UCSD-AML1 (cell line): ENCODE measurements around the gene PIANP.
A peak's percentile ranks its signal among the peaks of the same experiment; 100 is the strongest.

Experiments
- DNase-seq: peaks from one replicate; lab custom pipeline; 2025; ENCODE audit not compliant: unreplicated experiment; lab: John Stamatoyannopoulos, UW

The PIANP gene

DNA sequence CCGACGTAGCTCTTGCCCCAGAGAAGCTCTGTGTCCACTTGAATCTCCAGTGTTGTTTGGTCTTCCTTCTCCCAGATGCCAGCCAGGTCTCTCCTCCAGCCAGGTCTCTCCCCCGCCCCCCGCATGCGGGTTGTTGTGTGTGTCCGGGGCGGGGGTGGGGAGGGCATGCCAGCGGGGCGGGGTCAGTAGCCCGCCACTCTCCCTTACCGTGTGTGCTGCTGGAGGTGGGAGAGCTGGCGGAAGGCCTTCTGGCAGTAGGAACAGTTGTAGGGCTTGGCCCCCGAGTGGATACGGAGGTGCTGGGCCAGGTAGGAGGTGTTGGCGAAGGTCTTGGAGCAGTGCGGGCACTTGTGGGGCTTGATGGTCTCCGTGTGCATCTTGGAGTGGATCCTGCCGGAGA lies 28.5 kb downstream of the PIANP start:
- DNase-seq: no peak

DNA sequence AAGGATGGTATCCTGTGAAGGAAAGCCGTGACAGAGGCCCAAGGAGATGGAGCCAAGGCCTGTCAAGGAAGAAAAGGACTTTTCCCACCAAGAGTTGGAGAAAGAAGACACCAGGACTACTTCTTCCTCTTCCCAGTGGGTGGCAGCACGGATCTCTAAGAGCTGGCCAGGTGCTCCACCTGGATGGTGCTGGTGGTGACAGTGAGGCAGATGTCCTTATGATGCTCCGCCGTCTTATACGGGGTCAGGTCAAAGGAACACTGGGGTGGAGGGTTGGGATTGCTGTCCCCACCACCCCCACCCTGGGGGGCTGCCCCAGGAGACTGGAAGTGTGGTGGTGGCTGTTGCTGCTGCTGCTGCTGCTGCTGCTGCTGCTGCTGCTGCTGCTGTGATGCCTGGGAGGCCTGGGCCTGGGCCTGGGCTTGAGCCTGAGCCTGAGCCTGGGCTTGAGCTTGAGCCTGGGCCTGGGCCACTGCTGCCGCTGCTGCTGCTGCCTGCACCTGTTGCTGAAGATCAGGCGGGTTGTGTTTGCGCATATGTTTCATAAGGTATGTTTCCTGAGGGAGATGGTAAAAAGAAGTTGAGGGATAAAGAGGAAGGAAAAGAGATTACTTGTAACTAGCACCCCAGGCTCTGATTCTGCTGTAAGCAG lies 32.9 kb downstream of the PIANP start:
- DNase-seq: no peak

DNA sequence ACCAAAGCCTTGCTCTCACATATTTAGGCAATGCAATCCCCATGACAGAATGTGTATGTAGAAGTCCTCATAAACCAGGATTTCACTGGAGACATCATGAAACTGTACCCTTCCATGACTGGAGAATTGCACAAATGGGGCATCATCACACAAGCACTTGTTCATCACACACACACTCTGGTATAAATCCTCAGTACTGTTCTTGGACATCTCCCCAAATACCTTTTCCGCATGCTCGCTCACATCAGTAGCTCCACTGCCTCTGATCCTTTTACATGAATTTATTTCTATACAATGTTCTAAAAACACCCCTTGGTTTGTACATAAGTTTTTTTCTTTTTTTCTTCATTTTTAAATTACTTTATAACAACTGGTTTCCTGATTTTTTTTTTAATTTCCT lies 34.4 kb downstream of the PIANP start:
- DNase-seq: no peak

DNA sequence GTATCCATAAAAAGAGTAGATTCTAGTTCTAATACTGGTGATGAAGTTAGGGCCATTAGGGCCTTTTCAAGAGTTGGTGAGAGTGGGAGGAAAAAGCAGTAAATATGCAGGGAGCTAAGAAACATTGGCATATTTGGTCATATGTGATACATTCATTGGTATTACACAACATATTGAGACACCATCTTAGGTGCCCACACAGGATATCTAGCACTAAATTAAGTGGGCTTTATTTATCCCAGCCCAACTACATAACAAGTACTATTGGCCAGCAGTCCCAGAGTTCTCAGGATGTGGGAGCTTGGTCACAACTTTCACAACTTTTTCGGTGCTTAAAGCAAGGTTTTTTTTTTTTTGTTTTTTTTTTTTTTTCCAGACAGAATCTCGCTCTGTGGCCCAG lies 35.7 kb downstream of the PIANP start:
- no peak for DNase-seq

DNA sequence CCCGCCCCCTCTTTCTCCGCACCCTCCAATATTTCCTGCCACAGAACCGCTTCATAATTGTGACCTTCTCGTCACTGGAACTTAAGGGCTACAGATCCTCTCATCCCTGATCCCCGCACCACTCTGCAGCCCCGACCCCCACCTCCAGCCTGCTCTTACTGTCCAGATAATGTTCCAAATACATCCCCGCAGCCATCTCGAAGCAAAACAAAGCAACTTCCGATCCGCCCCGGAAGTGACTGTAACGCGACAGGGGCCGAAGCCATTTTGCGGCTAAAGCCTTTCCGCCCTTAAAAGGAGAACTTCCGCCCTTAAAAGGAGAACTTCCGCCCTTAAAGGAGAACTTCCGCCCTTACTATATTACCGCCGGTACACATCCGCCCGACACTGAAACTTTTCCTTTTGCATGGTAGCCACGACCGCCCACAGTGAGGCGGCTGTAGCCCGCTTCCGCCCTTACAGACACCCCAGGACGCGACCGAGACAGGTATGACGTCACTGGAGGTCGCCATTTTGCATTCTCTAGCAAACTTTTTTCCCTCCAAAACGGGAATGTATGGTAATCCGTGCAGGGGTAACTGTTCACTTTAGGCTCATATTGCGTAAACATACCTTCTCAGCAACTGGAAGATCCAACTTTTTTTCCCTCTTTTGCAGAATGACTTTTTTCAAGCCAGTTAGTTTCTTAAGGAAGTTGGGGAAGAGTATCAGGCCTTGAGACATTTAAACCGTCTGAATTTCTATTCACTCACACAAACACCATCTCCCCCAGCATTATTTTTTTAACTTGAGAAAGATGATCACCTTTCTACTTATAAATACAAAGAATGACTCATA lies 37.5 kb downstream of the PIANP start, which contains the start of gene ING4:
Gene ING4, minus strand, starts transcription at position 214 of the 837 bp plus-strand sequence. Its CDS starts 18 bp downstream, at position 196.
- DNase-seq: peak; percentile 96

DNA sequence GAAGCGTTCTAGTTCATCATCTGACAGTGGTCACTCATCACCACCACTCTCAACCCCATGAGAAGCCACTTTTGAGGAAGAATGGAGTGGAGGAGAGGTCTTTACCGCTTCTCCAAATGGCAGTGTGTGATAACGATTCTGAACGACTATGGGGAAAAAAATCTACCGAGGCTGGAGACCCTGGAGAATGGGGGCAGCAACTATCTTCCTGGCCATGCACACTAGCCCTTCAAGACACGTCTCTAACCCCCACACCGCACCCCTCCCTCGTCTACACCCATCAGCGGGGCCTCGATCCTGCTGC lies 38.1 kb downstream of the PIANP start:
- DNase-seq: no peak

DNA sequence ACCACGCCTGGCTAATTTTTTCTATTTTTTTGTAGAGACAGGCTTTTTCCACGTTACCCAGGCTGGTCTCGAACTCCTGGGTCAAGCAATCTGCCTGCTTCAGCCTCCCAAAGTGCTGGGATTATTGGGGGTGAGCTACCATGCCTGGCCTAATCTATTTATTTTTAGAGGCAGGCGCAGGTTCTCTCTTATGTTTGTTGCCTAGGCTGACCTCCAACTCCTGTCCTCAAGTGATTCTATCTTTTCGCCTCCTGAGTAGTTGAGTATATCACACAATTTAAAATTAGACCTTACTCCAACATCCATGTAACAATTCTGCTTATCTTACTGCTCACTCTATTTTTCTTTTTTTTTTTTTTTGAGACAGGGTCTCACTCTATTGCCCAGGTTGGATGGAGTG lies 46.6 kb downstream of the PIANP start:
- no peak for DNase-seq

DNA sequence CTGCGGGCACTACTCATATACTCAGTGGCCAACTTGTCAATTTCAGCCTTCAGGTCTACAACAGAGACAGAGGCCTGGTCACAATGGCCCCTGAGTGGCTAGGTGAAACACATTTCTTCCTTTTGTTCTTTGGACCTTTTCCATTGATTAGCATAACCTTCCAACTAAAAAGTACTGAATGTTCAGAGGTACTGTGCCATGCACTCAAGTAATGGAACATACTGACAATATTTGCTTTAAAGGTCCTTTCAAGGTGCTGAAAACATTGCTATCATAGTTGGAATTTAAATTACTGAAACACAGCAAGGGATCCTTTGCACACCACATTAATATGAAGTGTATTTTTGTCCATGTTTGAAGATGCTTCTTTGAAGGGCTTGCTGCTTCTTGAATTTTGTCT lies 47.3 kb downstream of the PIANP start:
- no peak for DNase-seq

DNA sequence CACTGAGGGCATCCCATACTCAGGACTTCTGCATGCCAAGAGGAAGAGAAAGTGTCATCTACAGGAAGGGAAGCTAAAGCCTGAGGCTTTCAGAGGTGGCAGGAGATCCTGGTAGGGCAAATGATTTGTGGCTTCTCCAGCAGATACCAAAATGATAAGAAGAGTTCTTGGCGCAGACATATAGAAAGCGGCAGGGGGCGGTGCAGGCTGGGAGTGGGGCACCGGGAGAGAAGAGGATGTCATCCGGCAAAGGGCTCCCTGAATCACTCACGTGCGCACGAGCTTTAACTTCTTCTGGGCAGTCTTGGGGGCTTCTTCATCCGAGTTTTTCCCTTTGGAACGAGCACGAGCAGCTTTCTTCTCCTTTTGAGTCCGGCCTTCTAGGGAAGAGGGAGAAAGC lies 48.2 kb downstream of the PIANP start:
- DNase-seq: no peak

DNA sequence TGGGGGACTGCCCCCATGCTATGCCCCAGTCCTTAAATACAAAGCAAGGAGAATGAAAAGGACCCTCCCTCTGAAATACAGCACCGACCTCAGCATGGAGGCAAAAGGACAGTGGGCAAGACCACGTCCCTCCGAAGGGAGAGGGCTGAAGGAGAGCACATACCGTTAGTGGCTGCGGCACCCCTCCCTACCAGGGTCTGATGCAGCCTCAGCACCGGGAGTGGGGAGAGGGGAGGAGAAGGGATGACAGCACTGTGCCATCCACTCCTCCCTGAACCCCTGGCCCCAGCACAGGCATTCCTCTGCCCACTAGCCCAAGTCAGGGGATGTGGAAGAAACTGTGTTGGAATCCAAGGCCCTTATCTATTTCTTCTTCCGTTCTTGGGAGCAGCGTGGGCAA lies 49.8 kb downstream of the PIANP start:
- no peak for DNase-seq

DNA sequence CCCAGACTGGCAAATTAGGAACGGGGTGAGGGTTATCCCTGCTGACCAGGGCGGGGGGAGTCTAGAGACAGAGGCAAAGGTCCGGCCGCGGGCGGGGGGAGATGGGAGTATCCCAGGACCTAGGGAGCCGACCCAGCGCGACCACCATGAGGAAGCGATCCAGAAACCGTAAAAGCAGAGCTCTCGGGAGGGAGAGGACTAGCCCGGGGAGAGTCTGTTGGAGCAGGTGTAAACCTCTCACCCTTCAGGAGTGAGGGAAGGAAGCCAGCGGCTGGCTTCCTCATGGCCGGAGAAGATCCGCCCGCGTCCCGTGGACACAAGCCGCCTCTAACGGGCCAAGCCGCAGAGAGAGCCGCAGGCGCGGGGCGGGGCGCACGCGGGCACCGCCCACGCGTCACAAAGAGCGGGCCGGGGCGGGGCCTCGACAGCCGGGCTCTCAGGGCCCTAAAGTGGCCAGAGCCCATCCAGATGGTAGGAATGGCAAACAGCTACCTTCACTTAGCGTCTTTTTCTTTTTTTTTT lies 53.5 kb downstream of the PIANP start, which contains the start of gene ACRBP:
Gene ACRBP, minus strand, starts transcription at position 350 of the 522 bp plus-strand sequence. Its CDS starts 66 bp downstream, at position 284.
- DNase-seq: no peak

DNA sequence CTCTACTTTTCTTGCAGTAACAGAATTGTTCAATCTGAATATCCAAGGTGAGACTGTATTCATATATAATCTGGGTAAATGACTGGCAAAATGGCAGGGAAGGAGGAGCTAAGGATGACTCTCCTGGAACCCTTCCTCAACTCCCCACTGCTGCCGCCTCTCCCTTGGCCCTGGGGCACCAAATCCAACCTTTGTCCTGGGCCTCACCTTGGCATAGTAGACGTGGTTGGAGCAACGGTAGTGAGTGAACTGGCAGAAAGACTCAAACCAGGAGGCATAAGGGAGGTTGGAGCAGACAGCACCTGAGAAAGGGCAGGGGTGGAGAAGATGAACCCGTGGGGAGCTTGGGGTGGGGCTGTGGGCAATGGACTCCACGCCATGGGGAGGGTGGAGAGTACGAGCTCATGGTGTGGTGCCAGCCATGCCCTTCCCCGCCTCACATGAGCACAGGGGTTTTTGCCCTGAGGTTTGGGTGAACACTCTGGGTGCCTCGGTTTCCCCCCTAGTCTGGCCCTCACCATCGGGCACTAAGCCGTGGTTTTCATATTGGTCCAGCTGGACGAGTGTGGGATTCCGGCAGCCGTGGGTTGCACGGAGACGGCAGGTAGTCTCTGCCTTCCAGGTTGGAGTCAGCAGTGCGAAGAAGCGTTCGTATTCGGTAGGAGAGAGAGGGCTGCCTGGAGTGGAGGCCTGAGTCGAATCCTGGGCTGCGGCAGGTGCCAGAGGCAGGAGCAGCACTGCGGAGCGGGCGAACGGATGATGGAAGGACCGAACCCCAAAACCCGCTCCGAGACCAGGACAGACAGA lies 54.1 kb downstream of the PIANP start:
- no peak for DNase-seq

DNA sequence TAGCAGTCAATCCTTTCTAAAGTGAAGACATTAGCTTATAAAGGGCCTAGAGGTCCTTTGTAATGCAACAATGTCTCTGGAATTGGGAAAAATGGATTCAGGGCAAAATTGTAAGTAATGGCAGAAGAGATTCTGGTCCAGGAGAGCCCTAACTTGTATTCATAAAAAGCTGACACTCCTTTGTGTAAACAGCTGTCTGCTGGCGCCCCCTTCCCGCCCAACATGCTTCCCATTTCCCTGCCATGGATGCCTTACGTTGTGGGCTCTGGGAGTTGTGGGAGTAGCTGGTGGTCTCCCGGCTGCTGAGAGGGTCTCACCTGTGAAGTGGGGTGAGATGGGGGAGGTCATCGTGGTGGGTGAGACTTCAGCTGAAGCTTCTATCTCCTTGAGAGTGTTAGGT lies 55.7 kb downstream of the PIANP start:
- DNase-seq: no peak

DNA sequence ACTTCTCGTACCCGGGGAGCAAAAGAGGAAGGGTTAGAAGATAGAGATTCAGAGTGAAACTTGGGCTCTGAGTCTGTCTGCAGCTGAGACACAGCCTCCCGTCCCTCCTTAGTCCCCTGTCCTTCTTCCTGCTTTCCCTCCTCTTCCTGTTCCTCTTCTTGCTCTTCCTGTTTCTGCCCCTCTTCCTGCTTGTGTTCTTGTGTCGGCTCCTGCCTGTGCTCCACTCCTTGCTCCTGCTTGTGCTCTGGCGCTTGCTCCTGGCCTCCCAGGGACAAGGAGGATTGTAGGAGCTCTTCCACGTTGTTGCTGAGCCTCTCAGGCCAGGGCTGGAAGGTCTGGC lies 56.4 kb downstream of the PIANP start:
- no peak for DNase-seq
